Stimulated activated CD8-positive, alpha-beta memory T cell treated with anti-CD3 and anti-CD28 coated beads, Interleukin-7, amount 100 ng/mL, for 4 hours (primary cell): ENCODE data around the gene HECTD2.
"Not testable (repeated sequence)": the region's sequence is repeated elsewhere in the genome, so short reads cannot be mapped to it uniquely, and the experiment has no call there.

ENCODE experiments used
- DNase-seq, 2 donors: peaks; one replicate each; pipeline ENCODE4 v3.0.0-alpha.2; 2020; ENCODE audit warnings: low read depth in 2 of 2

HECTD2 gene

DNA sequence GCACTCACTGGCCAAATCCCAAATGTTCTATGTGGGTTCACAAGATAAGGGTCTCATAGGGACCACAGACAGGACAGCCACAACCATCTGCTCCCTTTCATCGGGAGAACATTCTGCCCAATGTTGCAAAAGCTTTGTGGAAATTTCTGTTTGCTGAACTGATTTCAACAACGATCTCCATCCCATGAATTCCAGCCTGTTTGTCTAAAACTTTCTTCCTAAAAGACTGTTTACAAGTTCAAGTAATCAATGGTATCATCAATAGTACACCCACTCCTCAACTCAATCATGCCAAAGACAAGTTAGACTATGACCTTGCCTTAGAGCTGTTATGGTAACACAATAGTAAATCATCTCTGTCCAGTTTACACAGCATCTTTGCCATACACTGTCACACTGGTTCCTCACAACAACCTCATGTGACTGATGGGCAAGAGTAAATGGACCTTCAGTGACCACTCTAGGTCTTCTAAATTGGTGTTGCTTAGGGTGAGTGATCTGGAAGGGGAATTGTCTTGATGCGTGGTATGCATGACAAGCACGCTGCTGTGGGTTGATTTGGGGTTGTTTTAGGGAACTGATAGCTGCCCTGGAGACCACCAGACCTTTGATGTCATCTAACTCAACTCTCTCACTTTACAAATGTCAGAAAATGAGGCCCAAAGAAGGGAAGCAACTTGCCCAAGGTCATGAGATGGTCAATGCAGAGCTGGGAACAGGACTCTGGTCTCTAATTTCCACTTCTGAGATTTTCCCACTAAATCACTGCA, 127.7 kb downstream of the HECTD2 start:
- no peak for DNase-seq

DNA sequence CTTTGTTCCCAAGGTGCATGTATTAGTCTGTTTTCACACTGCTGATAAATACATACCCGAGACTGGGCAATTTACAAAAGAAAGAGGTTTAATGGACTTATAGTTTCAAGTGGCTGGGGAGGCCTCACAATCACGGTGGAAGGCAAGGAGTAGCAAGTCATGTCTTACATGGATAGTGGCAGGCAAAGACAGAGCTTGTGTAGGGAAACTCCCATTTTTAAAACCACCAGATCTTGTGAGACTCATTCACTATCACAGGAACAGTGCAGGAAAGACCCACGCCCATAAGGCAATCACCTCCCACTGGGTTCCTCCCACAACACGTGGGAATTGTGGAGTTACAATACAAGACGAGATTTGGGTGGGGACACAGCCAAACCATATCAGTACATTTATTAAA, 129.8 kb downstream of the HECTD2 start:
- no peak for DNase-seq

DNA sequence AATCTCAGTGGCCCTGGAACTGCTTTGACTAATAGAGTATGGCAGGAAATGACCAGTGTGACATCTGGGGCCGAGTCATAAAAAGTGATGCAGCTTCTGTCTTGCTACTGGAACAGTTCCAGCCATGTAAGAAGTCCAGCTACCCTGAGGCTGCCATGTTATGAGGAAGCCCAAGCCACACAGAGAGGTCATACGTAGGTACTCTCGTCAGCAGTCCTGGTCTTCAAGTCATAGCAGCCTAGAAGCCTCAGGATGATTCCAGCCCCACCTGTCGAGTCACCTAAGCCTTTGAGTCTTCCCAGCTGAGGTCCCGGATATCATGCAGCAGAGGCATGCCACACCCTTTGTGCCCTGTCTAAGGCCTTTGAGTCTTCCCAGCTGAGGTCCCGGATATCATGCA, 130.6 kb downstream of the HECTD2 start:
- DNase-seq = no peak

DNA sequence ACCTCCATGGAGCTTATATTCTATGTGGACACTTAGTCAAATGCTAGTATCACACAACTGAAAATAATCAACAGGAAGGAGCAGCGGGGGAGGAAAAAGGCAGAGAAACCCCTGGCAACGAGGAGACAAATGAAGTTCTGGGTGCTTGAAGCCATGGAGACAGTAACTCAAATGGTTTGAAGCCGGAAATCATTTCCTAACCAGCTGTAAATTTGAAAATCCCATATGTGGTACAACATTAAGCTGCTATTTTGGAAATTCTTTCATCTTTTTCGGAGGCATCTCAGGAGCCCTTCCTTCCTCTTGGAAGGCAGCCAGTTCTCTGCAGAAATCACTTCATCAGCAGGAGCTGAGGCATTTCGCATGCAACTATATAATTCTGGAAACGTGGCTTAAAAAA, 131.3 kb downstream of the HECTD2 start:
- no peak for DNase-seq

DNA sequence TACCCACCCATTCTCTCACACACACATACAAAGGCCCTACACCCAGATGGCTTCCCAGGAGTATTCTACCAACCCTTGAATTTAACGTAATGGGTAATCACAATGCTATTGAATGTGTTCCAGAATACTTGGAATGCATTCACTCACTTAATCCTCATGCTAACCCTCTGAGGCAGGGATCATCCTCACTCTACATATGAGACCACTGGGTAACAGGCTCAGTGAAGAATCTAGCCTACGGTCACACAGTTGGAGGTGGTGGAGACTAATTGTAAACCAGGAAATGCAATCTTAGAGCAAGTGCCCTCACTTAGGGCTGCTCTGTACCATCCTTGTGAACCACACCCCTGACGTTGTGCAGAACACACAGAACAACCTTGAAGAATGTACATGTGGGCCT, 135.2 kb downstream of the HECTD2 start:
- no peak for DNase-seq

DNA sequence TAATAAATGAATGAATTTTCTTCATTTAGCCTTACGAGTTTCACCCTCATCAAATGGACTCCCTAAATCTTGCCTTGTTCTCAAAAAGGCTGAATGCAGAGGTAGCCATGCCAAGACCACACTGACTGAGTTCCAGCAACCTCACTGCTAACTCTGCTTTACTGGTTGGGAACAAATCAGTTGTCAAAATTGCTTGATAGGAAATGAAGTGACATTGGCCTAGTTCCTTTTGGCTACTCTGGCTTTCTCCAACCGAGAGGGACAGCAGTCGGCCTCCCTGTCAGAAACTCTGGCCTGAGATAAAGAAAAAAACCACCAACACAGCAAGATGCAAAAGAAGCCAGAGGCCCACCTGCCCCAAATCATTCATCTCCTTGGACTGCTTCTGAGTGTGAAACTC, 135.7 kb downstream of the HECTD2 start:
- no peak for DNase-seq

DNA sequence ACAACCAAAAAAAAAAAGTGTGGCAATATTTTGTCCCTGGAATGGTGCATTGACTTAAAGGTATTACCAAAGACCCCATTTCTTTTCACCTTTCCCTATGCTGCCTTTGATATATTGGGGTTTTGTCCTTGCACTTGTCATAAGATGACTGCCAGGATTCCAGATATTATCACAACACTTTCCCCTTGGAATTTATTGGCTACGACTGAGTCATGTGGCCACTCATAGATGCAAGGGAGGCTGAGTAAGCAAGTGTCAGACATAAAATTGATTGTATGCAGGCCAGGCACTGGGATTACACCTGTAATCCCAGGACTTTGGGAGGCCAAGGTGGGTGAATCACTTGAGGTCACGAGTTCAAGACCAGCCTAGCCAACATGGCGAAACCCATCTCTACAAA, 139.1 kb downstream of the HECTD2 start:
- DNase-seq = no peak

DNA sequence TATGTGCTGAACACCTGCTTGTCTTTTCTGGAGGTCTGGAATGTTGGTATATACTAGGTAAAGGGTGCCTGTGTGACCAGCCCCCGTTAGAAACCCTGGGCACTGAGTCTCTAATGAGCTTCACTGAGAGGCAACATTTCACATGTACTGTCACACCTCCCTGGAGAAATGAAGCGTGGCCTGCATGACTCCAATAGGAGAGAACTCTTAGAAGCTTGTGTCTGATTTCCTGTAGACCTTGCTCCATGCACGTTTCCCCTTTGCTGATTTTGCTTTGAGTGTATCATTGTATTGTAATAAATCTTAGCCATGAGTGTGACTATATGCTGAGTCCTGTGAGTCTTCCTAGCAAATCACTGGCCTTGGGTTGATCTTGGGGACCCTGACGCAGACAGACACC, 139.9 kb downstream of the HECTD2 start:
- no peak for DNase-seq

DNA sequence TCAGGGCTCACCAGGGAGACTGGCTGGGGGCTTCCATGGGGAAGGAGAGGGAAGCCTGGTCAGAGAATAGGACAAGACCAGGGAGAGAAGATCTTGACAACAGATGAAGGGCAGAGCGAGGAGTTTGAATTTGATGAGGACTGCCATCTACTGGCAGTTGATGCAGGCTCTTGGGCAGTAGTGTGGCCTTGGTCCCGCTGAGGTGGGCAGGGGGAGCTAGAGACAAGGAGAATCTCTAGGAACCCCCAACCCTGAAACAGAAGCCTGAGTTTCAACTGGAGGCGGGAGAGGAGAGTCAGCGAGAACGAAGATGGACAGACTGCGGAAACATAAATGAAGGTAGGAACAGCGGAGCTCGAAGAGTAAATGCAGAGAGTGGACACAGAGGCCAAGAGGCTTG, 141.7 kb downstream of the HECTD2 start:
- DNase-seq = no peak

DNA sequence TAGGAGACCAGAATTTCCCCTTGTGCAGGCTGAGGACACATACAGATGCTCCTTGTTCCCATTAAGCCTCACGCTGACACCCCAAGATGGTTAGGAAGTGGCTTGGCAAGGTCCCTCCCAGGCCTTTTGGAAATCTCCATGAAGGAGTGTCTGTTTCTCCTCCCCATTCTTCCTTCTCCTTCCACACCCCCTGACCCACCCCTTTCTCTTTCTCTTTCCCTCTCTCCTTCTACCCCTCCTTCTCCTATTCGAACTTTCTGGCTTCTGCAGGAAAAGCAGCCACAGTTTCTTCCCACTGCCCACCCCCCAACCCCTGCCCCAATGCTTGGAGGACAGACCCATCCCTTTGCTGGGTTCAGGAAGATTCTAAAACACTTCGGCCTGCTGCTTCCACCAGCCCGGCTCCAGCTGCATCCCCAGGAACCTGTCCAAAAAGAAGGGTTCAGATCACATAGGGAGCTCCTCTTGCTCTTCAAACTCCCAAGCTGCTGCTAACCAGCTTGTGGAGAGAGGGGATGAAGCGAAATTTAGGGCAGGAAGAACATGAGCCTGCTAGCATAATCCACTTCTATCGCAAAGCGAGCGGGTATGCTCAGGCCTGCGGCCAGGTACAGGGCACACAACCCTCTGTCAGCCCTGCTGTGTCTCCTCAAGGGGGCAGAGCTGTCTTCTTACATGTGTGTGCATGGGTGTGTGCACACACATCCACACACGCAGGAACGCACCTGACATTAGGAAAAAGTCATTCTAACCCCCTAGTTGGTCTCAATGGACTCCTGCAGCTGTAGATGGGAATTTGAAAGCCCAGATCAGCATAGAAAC, 142.3 kb downstream of the HECTD2 start:
- no peak for DNase-seq

DNA sequence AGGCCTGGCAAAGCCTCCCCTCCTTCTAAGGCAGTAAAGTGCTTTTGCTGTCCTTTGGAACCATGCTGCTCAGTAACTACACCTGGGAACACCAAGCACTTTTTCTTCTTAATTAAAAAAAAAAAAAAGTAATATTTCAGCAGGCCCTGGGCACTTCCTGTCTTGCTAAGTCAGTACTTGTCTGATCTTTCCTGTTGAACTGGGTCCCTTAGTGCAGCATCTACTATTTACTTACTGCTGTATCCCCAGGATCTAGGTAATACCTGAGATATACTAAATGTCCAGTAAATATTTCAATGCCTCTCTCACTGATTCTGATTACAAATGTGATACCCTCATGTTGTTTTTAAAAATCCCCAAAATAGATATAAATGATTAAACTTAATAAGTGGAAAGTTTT, 145.3 kb downstream of the HECTD2 start:
- DNase-seq = no peak

DNA sequence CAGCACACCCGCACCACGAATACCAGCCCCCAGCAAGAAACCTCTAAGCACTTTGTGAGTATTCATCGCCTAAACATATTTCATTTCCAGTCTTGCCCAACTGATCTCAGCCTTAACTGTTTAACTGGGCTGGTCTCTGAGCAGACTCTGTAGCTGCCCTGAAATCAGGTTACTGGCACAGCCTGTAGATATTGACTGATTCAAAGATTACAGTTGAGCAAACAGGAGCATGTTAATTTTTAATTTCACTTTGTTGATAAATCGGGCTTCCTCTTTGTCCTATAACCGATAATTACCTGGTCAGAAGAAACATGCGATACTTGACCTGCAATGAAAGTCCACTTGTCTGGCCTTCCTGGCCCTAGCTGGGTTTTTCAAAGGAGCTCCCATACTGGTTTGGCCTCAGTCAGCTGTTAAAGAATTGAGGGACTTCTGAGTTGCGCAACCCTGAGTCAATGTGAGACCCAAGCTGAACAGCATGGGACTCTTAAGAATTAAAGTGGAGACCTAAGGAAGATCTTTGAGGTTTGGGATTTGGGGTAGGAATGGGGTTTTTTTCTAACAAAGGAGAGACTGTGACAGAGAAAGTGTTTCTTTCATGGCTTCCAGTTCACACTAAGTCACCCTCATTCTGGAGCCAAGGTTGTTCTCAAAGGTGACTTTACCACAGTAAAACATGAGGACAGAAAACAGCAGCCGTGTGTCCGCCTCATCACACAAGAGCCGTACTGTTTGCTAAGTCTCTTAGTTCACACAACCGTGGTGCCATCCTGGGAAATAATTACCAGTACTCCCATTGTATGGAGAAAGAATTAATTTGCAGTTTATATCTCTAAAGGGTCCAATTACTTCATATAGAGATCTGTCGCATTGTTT, 146.8 kb downstream of the HECTD2 start:
- DNase-seq = no peak

DNA sequence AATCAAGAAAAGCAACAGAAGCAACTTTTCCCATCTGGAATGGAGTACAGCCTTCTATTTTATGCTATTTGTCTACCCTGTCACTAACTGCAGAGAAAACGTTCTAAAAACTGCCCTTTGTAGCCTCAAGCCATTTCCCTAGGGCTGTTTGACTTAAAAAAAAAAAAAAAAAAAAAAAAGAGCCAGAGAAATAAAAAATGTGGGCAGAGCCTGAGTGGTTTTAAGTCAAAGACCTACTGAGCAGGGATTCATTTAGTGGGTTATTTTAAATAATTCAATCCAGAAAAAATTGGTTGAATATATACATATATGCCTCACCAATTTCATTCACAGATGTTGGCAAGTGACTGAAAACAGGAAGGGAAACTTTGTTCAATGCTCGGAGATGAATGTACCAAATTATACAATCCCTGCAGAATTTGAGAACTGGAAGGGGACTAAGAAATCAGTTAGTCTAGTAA, 147.5 kb downstream of the HECTD2 start:
- no peak for DNase-seq

DNA sequence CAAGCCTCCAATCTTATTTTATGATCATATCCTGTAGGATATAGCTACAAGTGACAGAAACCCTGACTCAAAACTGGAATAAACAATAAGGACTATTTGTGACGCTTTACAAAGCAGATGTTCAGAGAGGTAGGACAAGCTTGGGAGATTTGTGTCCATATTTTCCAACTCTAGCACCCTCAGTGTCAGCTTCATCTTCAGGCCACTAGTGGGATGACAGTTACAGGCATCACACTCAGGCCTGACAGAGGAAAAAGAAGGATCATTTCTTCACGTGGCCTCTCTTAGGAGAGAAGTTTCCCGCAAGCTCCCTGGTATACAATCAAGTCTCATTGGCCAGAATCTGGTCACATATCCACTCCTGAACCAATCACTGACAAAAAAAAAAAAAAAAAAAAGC, 148.3 kb downstream of the HECTD2 start:
- no peak for DNase-seq

DNA sequence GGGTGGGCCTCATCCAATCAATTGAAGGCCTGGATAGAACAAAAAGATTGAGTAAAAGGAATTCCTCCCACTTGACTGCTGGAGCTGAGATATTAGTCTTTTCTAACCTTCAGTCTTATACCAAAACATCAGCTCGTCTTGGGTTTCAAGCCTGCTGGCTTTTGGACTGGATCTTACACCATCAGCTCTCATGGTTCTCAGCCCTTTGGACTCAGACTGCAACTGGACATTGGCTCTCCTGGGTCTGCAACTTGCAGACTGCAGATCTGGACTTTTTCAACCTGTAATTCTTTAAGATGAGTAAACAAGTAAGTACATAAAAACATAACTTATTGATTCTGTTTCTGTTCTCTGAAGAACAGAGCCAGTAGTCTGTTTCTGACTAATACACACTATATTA, 149.0 kb downstream of the HECTD2 start:
- DNase-seq = no peak

DNA sequence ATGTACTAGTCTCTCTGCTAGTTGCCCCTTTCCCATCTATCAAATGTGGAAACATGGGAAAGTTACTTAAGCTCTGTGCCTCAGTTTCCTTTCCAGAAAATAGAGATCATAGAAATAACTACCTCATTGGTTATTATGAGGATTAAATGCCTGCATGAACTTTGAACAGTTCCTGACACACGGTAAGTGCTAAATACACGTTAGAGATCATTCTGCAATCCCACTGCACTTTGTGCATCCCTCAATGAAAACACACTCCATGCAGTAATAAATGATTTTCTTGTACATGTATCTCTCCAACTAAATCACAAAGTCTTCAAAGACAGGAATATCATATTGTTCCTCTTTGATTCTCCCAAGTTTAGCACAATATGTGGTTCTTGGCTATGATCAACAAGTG, 149.6 kb downstream of the HECTD2 start:
- DNase-seq = no peak

DNA sequence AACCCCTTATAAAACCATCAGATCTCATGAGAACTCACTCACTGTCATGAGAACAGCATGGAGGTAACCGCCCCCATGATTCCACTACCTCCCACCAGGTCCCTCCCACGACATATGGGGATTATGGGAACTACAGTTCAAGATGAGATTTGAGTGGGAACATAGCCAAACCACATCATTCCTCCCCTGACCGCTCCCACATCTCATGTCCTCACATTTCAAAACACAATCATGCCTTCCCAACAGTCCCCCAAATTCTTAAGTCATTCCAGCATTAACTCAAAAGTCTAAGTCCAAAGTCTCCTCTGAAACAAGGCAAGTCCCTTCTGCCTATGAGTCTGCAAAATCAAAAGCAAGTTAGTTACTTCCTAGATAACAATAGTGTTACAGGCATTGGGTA, 150.7 kb downstream of the HECTD2 start:
- not testable (repeated sequence) for DNase-seq

DNA sequence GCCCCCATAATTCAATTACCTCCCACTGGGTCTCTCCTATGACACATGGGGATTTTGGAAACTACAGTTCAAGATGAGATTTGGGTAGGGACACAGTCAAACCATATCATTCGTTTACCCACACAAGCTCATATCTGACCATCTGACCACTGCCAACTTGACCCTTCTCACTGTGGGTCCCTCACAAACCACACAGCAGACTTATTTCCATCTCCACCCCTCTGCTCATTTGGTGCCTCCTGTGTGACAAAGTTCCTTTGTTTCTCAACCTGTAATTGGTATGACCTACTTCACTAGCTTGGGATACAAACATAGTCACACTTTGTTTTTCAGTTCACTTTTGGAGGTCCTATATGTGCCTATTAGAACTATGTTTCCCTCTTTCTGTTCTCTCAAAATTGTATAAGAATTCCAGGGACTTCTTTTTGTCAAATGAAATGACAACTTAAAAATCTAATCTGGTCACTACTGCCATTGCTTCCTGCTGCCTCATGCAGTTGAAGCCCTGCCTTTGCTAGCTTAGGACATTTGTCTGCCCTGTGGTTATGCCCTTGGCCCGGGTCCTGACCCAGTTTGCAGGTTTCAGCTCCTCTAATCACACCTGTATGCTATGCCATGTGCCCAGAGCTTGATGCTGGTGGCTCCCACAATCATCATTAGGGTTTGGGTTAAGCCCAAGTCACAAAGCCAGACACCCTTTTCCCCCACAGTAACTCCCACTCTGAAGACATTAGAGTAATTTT, 152.9 kb downstream of the HECTD2 start:
- DNase-seq = no peak

DNA sequence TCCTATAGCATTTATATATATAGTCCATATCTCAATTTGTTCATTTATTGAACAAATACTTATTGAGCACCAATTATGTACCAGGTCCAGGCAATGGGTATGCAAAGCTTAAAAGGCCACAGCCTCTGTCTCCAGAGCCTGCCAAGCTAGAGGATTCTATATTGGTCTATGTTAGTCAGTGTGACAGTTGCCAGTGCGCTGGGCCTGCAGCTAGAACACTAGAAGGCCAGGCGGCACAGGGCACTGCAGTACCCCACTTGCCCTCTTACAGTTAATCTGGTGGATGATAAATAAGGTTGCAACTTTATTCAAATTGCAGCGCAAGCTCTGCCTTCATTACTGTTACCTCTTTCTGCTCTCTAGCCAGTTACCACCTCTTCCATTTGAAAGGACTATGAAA, 153.9 kb downstream of the HECTD2 start:
- DNase-seq = no peak
